HepG2 (cell line): Measurements from ENCODE around the gene ACAP1. TPM values are rescaled to one million over a fixed set of nuclear protein-coding genes. Genes with fewer than 3 reads are reported as not detected.

ENCODE experiments used
- ADNP ChIP-seq: sonication (generic); formaldehyde crosslinking; IDR thresholded peaks from 2 replicates; pipeline ENCODE4 v1.4.0; 2020; ENCODE audit warnings: missing genetic modification reagents
- KAT7 ChIP-seq: IDR thresholded peaks from 2 replicates; pipeline ENCODE4 v1.6.1; 2018; ENCODE audit warnings: borderline replicate concordance, missing compliant biosample characterization
- MEF2D ChIP-seq: sonication (generic); formaldehyde crosslinking; IDR thresholded peaks from 2 replicates; pipeline ENCODE4 v1.5.1; 2020; ENCODE audit warnings: mild to moderate bottlenecking, missing genetic modification reagents
- NFRKB ChIP-seq: fragments of 450-650 bp; IDR thresholded peaks from 2 replicates; pipeline ENCODE4 v1.6.1; 2017
- NONO ChIP-seq, 2 experiments: fragments of 450-650 bp in 1 of 2; sonication (generic) in 1 of 2; formaldehyde crosslinking in 1 of 2; IDR thresholded peaks in 1 of 2; conservative IDR thresholded peaks in 1 of 2; 2 replicates each; pipeline versions ENCODE4 v1.6.1 to v1.8.0; 2017 to 2022; ENCODE audit warnings: mild to moderate bottlenecking in 1 of 2, missing genetic modification reagents in 1 of 2, moderate library complexity in 1 of 2
- PBX2 ChIP-seq: IDR thresholded peaks from 2 replicates; pipeline ENCODE4 v1.6.1; 2016; ENCODE audit warnings: control low read depth
- PLRG1 ChIP-seq: fragments of 450-650 bp; conservative IDR thresholded peaks from 2 replicates; pipeline ENCODE4 v1.6.1; 2016
- PPARG ChIP-seq: conservative IDR thresholded peaks from 2 replicates; pipeline ENCODE4 v1.6.1; 2016; ENCODE audit warnings: missing biosample characterization, missing genetic modification reagents
- RARG ChIP-seq: sonication (generic); formaldehyde crosslinking; IDR thresholded peaks from 2 replicates; pipeline ENCODE4 v1.4.0; 2020; ENCODE audit warnings: low read depth, mild to moderate bottlenecking, missing genetic modification reagents
- RBAK ChIP-seq: sonication (generic); formaldehyde crosslinking; IDR thresholded peaks from 2 replicates; pipeline ENCODE4 v1.5.1; 2020; ENCODE audit warnings: mild to moderate bottlenecking, missing genetic modification reagents
- SMC3 ChIP-seq: IDR thresholded peaks from 2 replicates; pipeline ENCODE4 v1.6.1; 2011; ENCODE audit warnings: low read length, improper control_type of control experiment
- TBX3 ChIP-seq: fragments of 450-650 bp; IDR thresholded peaks from 2 replicates; pipeline ENCODE4 v1.6.1; 2017; ENCODE audit warnings: antibody characterized with exemption, mild to moderate bottlenecking, inconsistent platforms, borderline replicate concordance
- TEAD2 ChIP-seq: sonication (generic); formaldehyde crosslinking; IDR thresholded peaks from 2 replicates; pipeline ENCODE4 v1.9.0; 2021; ENCODE audit warnings: missing genetic modification reagents
- TFAP4 ChIP-seq: sonication (generic); IDR thresholded peaks from 2 replicates; pipeline ENCODE4 v1.6.1; 2016; ENCODE audit warnings: low read depth, borderline replicate concordance
- YY1 ChIP-seq: IDR thresholded peaks from 2 replicates; pipeline ENCODE4 v1.6.1; 2011; ENCODE audit warnings: low read length, low read depth, moderate library complexity, mild to moderate bottlenecking; ENCODE audit not compliant: insufficient read depth, insufficient replicate concordance
- ZNF160 ChIP-seq: sonication (generic); formaldehyde crosslinking; IDR thresholded peaks from 2 replicates; pipeline ENCODE4 v1.8.0; 2022; ENCODE audit warnings: mild to moderate bottlenecking, inconsistent platforms, missing genetic modification reagents
- ZNF230 ChIP-seq: sonication (generic); formaldehyde crosslinking; IDR thresholded peaks from 2 replicates; pipeline ENCODE4 v1.4.0; 2020; ENCODE audit warnings: mild to moderate bottlenecking, missing genetic modification reagents
- ZNF282 ChIP-seq: fragments of 450-650 bp; IDR thresholded peaks from 2 replicates; pipeline ENCODE4 v1.6.1; 2018; ENCODE audit not compliant: partially characterized antibody
- ZNF329 ChIP-seq: sonication (generic); formaldehyde crosslinking; IDR thresholded peaks from 2 replicates; pipeline ENCODE4 v1.9.0; 2021; ENCODE audit warnings: low read depth, mild to moderate bottlenecking, missing genetic modification reagents
- ZNF510 ChIP-seq: sonication (generic); formaldehyde crosslinking; IDR thresholded peaks from 2 replicates; pipeline ENCODE4 v1.4.0; 2020; ENCODE audit warnings: low read depth, mild to moderate bottlenecking, missing genetic modification reagents
- ZNF567 ChIP-seq: sonication (generic); formaldehyde crosslinking; IDR thresholded peaks from 2 replicates; pipeline ENCODE4 v1.8.1; 2023; ENCODE audit warnings: mild to moderate bottlenecking, missing genetic modification reagents, borderline replicate concordance
- ZNF580 ChIP-seq: IDR thresholded peaks from 2 replicates; pipeline ENCODE4 v1.6.1; 2016; ENCODE audit warnings: low read depth, borderline replicate concordance
- ZNF674 ChIP-seq: sonication (generic); formaldehyde crosslinking; IDR thresholded peaks from 2 replicates; pipeline ENCODE4 v1.5.0; 2020; ENCODE audit warnings: low read depth, mild to moderate bottlenecking, missing genetic modification reagents
- ZNF687 ChIP-seq: sonication (generic); formaldehyde crosslinking; IDR thresholded peaks from 2 replicates; pipeline ENCODE4 v1.5.1; 2020; ENCODE audit warnings: mild to moderate bottlenecking, missing genetic modification reagents, moderate library complexity
- ZNF839 ChIP-seq: sonication (generic); formaldehyde crosslinking; IDR thresholded peaks from 2 replicates; pipeline ENCODE4 v1.4.0; 2020; ENCODE audit warnings: missing genetic modification reagents, mild to moderate bottlenecking, borderline replicate concordance
- polyA plus RNA-seq, 8 experiments: library from polyadenylated mRNA; depleted of rRNA in 3 of 8; stranded (reverse) in 7 of 8; unstranded in 1 of 8; fragments of >200 nt; fragmentation: Illumina TruSeq in 4 of 8; extraction: Trizol in 4 of 8; gene quantifications; 2 replicates each; pipeline versions ENCODE4 v1.2.1 to v1.2.3, GENCODE V29; 2011 to 2016; ENCODE audit warnings: low read depth in 4 of 8, missing spikeins in 1 of 8, mixed read lengths in 1 of 8; ENCODE audit not compliant: insufficient read depth in 1 of 8
- total RNA-seq, 5 experiments: library from RNA; depleted of rRNA; stranded (reverse); fragments of >200 nt; fragmentation: Illumina TruSeq; extraction: Trizol; gene quantifications; 2 replicates each; pipeline ENCODE4 v1.2.3, GENCODE V29; 2016; ENCODE audit warnings: low read depth in 1 of 5

ACAP1 gene
- total and polyA plus RNA-seq, 2 of the 13 experiments (the other 11 are each of a cell fraction or from before 2014, with no cell fraction given), result 1.3 to 2.5 TPM

- TF ChIP-seq ZNF282 (no peak), TEAD2 (CRISPR knock-in tag) (0 out of 2 replicates have a peak, but pooled peaks have one; percentile 57), NONO (IDR thresholded peaks at IDR 0.05) (no peak), NONO (CRISPR knock-in tag; conservative IDR thresholded peaks at IDR 0.05) (peak; percentile 98), RBAK (CRISPR knock-in tag) (no peak), TBX3 (no peak), ZNF674 (no peak), ZNF329 (CRISPR knock-in tag) (no peak; the same call in 1 of the 2 replicates), ZNF230 (CRISPR knock-in tag) (no peak), ZNF510 (CRISPR knock-in tag) (0 out of 2 replicates have a peak, but pooled peaks have one; percentile 57), PLRG1 (no peak), ZNF687 (CRISPR knock-in tag) (peak; percentile 93), YY1 (peak; percentile 82), KAT7 (CRISPR knock-in tag) (peak; percentile 95; the same call in 1 of the 2 replicates), ZNF580 (peak; percentile 85; the same call in 1 of the 2 replicates), ZNF567 (CRISPR knock-in tag) (peak; percentile 91), RARG (CRISPR knock-in tag) (no peak), ZNF839 (CRISPR knock-in tag) (no peak), PBX2 (CRISPR knock-in tag) (no peak), NFRKB (no peak), SMC3 (no peak), ZNF160 (no peak), TFAP4 (peak; percentile 87; the same call in 1 of the 2 replicates), PPARG (peak; percentile 35; the same call in 1 of the 2 replicates), ADNP (CRISPR knock-in tag) (no peak), MEF2D (CRISPR knock-in tag) (no peak)
These were observed 21.4 kb upstream of the ACAP1 start, which contains the start of gene GPS2 (continued) for GRCh38 chr17:7314719-7315569.
